Progenitor cell of endocrine pancreas (in vitro differentiated cells): ENCODE data around the gene LEF1. TPM values are rescaled to one million over a fixed set of nuclear protein-coding genes. Genes with fewer than 3 reads are reported as not detected.

Source experiments
- DNase-seq: peaks from one replicate; pipeline ENCODE4 v3.0.0; 2021; ENCODE audit warnings: low spot score; ENCODE audit not compliant: unreplicated experiment
- H3K27ac Mint-ChIP-seq: 2 replicates; pipeline ENCODE4 v1.8.0; 2021; ENCODE audit warnings: mild to moderate bottlenecking, moderate library complexity, mixed read lengths
- H3K27me3 Mint-ChIP-seq: 2 replicates; pipeline ENCODE4 v1.8.0; 2021; ENCODE audit warnings: mixed read lengths
- H3K36me3 Mint-ChIP-seq: 2 replicates; pipeline ENCODE4 v1.8.0; 2022; ENCODE audit warnings: mixed read lengths; ENCODE audit not compliant: insufficient read depth
- H3K4me1 Mint-ChIP-seq: 2 replicates; pipeline ENCODE4 v1.8.0; 2021; ENCODE audit warnings: low read depth, mixed read lengths
- H3K4me3 Mint-ChIP-seq: 2 replicates; pipeline ENCODE4 v1.8.0; 2021; ENCODE audit warnings: low read depth, mild to moderate bottlenecking, moderate library complexity, mixed read lengths
- H3K9me3 Mint-ChIP-seq: 2 replicates; pipeline ENCODE4 v1.8.0; 2021; ENCODE audit warnings: low read depth, mixed read lengths
- total RNA-seq: library from RNA; stranded (reverse); gene quantifications from 2 replicates; pipeline ENCODE4 v1.2.1, GENCODE V29; 2021
- TF ChIP-seq, protein P1 (sequence below): fragments of 200-600 bp; sonication (generic); IDR thresholded peaks from one replicate; pipeline ENCODE4 v1.5.0; 2021; ENCODE audit warnings: antibody characterized with exemption, mild to moderate bottlenecking; ENCODE audit not compliant: unreplicated experiment

LEF1 gene
- total RNA-seq, 1 donor from 2014 or later = 2.1 TPM

DNA sequence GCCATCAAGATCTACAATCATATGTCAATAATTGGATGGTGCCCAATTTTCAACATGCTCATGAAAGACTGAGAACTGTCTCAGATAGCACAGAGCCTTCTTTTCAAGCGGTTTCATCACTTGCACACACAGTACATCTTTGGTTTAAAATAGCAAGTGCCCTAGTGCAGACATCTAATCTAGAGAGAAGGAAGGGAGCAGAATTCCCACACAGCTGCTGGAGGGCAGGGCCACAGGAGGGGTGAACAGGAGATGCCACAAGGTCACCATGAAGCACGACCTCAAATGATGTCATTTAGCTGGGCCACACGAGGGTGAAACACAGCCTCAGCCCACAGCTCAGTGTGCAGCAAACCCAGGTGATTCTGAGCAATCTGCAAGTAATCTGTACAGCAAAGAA is 24.3 kb downstream of the LEF1 start:
- TF ChIP-seq, protein P1, sequence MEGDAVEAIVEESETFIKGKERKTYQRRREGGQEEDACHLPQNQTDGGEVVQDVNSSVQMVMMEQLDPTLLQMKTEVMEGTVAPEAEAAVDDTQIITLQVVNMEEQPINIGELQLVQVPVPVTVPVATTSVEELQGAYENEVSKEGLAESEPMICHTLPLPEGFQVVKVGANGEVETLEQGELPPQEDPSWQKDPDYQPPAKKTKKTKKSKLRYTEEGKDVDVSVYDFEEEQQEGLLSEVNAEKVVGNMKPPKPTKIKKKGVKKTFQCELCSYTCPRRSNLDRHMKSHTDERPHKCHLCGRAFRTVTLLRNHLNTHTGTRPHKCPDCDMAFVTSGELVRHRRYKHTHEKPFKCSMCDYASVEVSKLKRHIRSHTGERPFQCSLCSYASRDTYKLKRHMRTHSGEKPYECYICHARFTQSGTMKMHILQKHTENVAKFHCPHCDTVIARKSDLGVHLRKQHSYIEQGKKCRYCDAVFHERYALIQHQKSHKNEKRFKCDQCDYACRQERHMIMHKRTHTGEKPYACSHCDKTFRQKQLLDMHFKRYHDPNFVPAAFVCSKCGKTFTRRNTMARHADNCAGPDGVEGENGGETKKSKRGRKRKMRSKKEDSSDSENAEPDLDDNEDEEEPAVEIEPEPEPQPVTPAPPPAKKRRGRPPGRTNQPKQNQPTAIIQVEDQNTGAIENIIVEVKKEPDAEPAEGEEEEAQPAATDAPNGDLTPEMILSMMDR = no peak
- no peak for DNase-seq
- no peak overlapping the region for H3K27ac Mint-ChIP-seq
- H3K9me3 Mint-ChIP-seq = no peaks in the 10 kb centered on the region
- H3K4me3 Mint-ChIP-seq = no peak overlapping the region
- H3K36me3 Mint-ChIP-seq = no peaks in the 10 kb centered on the region
- H3K4me1 Mint-ChIP-seq = peaks cover 9% of the 10 kb centered on the region
- H3K27me3 Mint-ChIP-seq = peaks cover 15% of the 10 kb centered on the region

DNA sequence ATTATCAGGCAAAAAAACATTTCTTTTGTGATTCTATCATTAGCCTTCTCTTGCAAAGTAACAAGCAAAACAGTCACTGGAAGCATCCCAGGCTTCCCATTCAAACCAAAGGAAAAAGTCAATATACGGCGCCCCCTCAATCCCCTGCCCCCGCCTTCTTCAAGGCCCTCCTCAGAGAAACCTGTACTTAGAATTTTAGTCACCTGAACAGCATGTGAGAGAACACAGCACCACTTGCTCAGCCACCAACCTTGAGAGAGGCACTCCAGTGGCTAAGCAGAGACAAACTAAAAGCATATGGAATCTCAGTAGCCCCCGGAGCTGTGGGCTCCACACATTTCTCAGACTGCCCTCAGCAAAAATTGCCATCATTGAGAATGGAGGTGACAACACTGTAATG is 25.2 kb downstream of the LEF1 start:
- Mint-ChIP-seq H3K4me1 (peaks cover 9% of the 10 kb centered on the region), H3K9me3 (no peaks in the 10 kb centered on the region), H3K27me3 (peaks cover 15% of the 10 kb centered on the region), H3K27ac (no peak overlapping the region), H3K36me3 (no peaks in the 10 kb centered on the region), H3K4me3 (no peak overlapping the region)
- TF ChIP-seq, protein P1 = no peak
- no peak for DNase-seq

DNA sequence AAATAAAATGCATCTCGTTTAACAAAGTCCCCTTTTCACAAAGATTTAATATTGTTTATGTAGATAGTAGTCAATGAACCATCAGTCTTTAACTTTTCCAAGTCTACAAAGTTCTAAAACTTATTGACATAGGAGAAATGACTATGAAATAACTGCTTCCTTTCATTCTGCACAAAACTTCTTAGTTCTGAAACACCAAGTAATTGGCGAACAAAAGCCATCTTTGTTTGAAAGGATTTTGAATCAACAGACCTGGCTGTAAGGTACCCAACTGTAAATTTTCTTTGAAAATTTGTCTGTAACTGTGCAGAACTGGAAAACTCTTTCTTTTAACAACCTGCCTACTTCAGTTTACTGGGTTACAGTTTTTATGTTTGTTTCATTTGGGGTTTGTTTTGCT is 25.9 kb downstream of the LEF1 start:
- Mint-ChIP-seq H3K9me3 (no peaks in the 10 kb centered on the region), H3K36me3 (no peaks in the 10 kb centered on the region), H3K4me3 (no peak overlapping the region), H3K27me3 (peaks cover 15% of the 10 kb centered on the region), H3K4me1 (peaks cover 9% of the 10 kb centered on the region), H3K27ac (no peak overlapping the region)
- DNase-seq = no peak
- TF ChIP-seq, protein P1 = no peak

DNA sequence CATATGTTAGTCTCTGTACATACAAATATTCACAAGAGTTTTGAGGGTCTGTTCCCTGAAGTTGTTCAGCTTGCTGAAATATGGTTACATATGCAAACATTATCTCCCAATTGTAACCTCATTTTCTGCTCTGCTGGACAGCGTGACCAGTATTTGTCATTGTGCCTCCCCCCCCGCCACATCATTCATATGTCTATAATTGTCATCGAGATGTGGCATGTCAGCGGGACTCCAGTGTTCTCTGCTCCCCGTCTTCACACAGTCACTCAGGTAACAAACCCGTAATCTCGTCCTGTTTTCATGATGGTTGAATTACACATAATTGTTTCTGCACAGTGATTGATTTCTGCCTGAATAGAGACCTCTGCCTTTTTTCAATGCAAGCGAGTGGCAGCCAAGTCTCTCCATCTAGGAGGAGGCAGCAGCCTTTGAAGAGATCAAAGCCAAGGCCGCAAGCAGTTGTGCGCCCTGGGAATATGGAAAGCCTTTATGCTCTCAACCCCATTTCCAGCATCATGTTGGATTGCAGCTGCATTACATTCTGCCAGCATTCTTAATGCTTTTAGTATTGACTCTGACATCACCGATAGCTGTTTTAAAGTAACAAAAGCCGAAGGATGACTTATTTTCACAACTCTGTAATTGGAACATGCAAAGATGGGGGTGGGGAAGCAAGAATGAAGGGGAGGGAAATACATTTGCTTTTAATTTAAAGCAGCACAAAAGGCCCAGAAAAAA is 27.4 kb downstream of the LEF1 start:
- TF ChIP-seq, protein P1 = no peak
- H3K27ac Mint-ChIP-seq = no peak overlapping the region
- no peak overlapping the region for H3K4me3 Mint-ChIP-seq
- H3K4me1 Mint-ChIP-seq = peaks cover 6% of the 10 kb centered on the region
- no peak for DNase-seq
- no peaks in the 10 kb centered on the region for H3K9me3 Mint-ChIP-seq
- H3K36me3 Mint-ChIP-seq = no peaks in the 10 kb centered on the region
- peaks cover 15% of the 10 kb centered on the region for H3K27me3 Mint-ChIP-seq

DNA sequence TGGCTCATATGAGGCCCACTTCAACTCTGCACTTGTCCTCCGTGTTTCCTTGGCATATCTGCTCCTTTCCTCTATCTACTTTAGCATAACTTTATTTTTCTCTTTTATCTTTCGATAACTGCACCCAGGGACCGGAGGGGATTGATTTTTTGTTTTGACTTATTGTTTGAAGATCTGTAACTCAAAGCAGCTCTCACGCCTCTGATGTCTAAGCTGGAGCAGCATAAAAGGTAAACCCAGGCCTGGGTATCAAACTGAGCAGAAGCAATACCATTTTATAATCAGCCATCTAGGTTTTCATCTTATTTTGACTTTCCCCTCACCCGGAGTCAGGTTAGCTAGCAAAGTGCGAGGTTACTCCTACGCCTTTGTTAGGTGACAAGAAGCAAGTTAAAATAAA is 28.4 kb downstream of the LEF1 start:
- Mint-ChIP-seq H3K36me3 (no peaks in the 10 kb centered on the region), H3K27me3 (peaks cover 19% of the 10 kb centered on the region), H3K4me3 (no peak overlapping the region), H3K9me3 (no peaks in the 10 kb centered on the region), H3K27ac (no peak overlapping the region), H3K4me1 (peaks cover 6% of the 10 kb centered on the region)
- TF ChIP-seq, protein P1 = no peak
- DNase-seq = no peak
